Esophagus squamous epithelium (tissue), 5 donors: ENCODE measurements around the gene TECPR1. TPM values are rescaled to one million over a fixed set of nuclear protein-coding genes. Genes with fewer than 3 reads are reported as not detected.

Experiments
- DNase-seq: peaks from one replicate; lab custom pipeline; 2025; lab: John Stamatoyannopoulos, UW
- H3K27ac ChIP-seq, 4 donors: fragments of 200-600 bp; sonication (generic); one replicate each; pipeline ENCODE4 v1.5.1; 2016 to 2019; ENCODE audit warnings: mild to moderate bottlenecking in 1 of 4
- H3K27me3 ChIP-seq, 4 donors: fragments of 200-600 bp; sonication (generic); 1 replicate in 3 of 4; 2 replicates in 1 of 4; pipeline versions ENCODE4 v1.5.1 to v1.6.0; 2017 to 2021; ENCODE audit warnings: antibody characterized with exemption in 1 of 4
- H3K36me3 ChIP-seq, 3 donors: fragments of 200-600 bp; sonication (generic); one replicate each; pipeline ENCODE4 v1.5.1; 2016 to 2019
- H3K4me1 ChIP-seq, 3 donors: fragments of 200-600 bp; sonication (generic); one replicate each; pipeline ENCODE4 v1.5.1; 2017 to 2019
- H3K4me3 ChIP-seq, 4 donors: fragments of 200-600 bp; sonication (generic); 1 replicate in 3 of 4; 2 replicates in 1 of 4; pipeline ENCODE4 v1.5.1; 2016 to 2019; ENCODE audit warnings: mild to moderate bottlenecking in 2 of 4, moderate library complexity in 1 of 4
- H3K9me3 ChIP-seq, 3 donors: fragments of 200-600 bp; sonication (generic); one replicate each; pipeline ENCODE4 v1.5.1; 2016 to 2019
- CTCF ChIP-seq, 6 experiments: fragments of 450-650 bp in 4 of 6; fragments of 200-600 bp in 2 of 6; sonication (generic) in 2 of 6; IDR thresholded peaks; one replicate each; pipeline ENCODE4 v1.5.1; 2016 to 2019; ENCODE audit warnings: antibody characterized with exemption in 6 of 6, mild to moderate bottlenecking in 4 of 6, moderate library complexity in 4 of 6
- POLR2A ChIP-seq, 4 donors: fragments of 450-650 bp; IDR thresholded peaks; one replicate each; pipeline ENCODE4 v1.6.1; 2017; ENCODE audit warnings: antibody characterized with exemption in 4 of 4, mild to moderate bottlenecking in 4 of 4, moderate library complexity in 3 of 4
- WGBS, 2 donors: methylation state at CpG; one replicate each; pipeline ENCODE4 v1.1.5; 2018; 5-methylcytosine and 5-hydroxymethylcytosine counted together
- intact Hi-C: fragments of 100-400 bp; cut with DNase I; formaldehyde crosslinking; loops from one replicate; pipeline ENCODE4 v1.15.0; 2022
- total RNA-seq, 4 donors: library from RNA; depleted of rRNA; stranded (reverse); fragments of >200 nt; gene quantifications; one replicate each; pipeline ENCODE4 v1.1.0, GENCODE V29; 2016
- donor health status: DM: yes; HTN: yes; CAD: no.

TECPR1 gene
- total RNA-seq, 4 donors from 2014 or later: 13.4 to 21.5 (median 19.0) TPM

GRCh38 chr7:98215561-98216495 is 36.2 kb downstream of the TECPR1 start:
- peaks cover 4 to 9% (median 7%) of the 10 kb centered on the region in 3 donors for H3K4me1 ChIP-seq
- intact Hi-C loops: no loop called here
- peaks cover 0 to 13% (median 0%) of the 10 kb centered on the region in 4 donors for H3K27me3 ChIP-seq
- H3K27ac ChIP-seq: no peak overlapping the region
- 77 to 91% methylated on average over 16 to 24 of the region's 32 CpGs for WGBS, 2 donors
- H3K9me3 ChIP-seq: no peaks in the 10 kb centered on the region
- H3K4me3 ChIP-seq: no peak overlapping the region
- DNase-seq: no peak
- peaks cover 0 to 49% (median 0%) of the 10 kb centered on the region in 3 donors for H3K36me3 ChIP-seq
- TF ChIP-seq POLR2A (IDR thresholded peaks at IDR 0.05) (no peak), CTCF (IDR thresholded peaks at IDR 0.05) (no peak)

- Histone ChIP-seq H3K4me1 (peaks cover 8 to 15% (median 11%) of the 10 kb centered on the region in 3 donors), H3K9me3 (no peaks in the 10 kb centered on the region), H3K27ac (no peak overlapping the region), H3K4me3 (no peak overlapping the region), H3K27me3 (peaks cover 0 to 18% (median 0%) of the 10 kb centered on the region in 4 donors), H3K36me3 (peaks cover 0 to 40% (median 0%) of the 10 kb centered on the region in 3 donors)
- intact Hi-C loops: no loop called here
- no peak for DNase-seq
- 93 to 96% methylated on average over 3 to 5 of the region's 27 CpGs for WGBS, 2 donors
- no peak for TF ChIP-seq CTCF (IDR thresholded peaks at IDR 0.05)
These were observed 37.2 kb downstream of the TECPR1 start for GRCh38 chr7:98214811-98215321.

- TF ChIP-seq POLR2A (IDR thresholded peaks at IDR 0.05) (no peak), CTCF (IDR thresholded peaks at IDR 0.05) (no peak)
- H3K4me1 ChIP-seq: peaks cover 8 to 15% (median 11%) of the 10 kb centered on the region in 3 donors
- intact Hi-C loops: no loop called here
- H3K27me3 ChIP-seq: peaks cover 0 to 18% (median 0%) of the 10 kb centered on the region in 4 donors
- 61 to 100% methylated on average over 2 to 3 of the region's 25 CpGs for WGBS, 2 donors
- no peak overlapping the region for H3K4me3 ChIP-seq
- H3K9me3 ChIP-seq: no peaks in the 10 kb centered on the region
- no peak overlapping the region for H3K27ac ChIP-seq
- peaks cover 0 to 35% (median 0%) of the 10 kb centered on the region in 3 donors for H3K36me3 ChIP-seq
- no peak for DNase-seq
These were observed 37.9 kb downstream of the TECPR1 start for GRCh38 chr7:98213888-98214810.

- DNase-seq: no peak
- Histone ChIP-seq H3K9me3 (no peaks in the 10 kb centered on the region), H3K36me3 (peaks cover 0 to 39% (median 0%) of the 10 kb centered on the region in 3 donors), H3K4me3 (no peak overlapping the region), H3K27ac (no peak overlapping the region), H3K4me1 (peaks cover 8 to 15% (median 11%) of the 10 kb centered on the region in 3 donors), H3K27me3 (peaks cover 0 to 18% (median 0%) of the 10 kb centered on the region in 4 donors)
- TF ChIP-seq CTCF (IDR thresholded peaks at IDR 0.05): no peak
- TF ChIP-seq POLR2A (IDR thresholded peaks at IDR 0.05): no peak
- intact Hi-C loops: no loop called here
- WGBS, 2 donors: 81 to 88% methylated on average over 3 of the region's 8 CpGs
These were observed 38.6 kb downstream of the TECPR1 start for GRCh38 chr7:98213296-98213887.
